Breast epithelium (tissue), 4 donors: Measurements from ENCODE around the gene SLCO1A2. TPM values are rescaled to one million over a fixed set of nuclear protein-coding genes. Genes with fewer than 3 reads are reported as not detected.

Experiments used
- DNase-seq, 2 donors: peaks; one replicate each; pipeline ENCODE4 v3.0.0-alpha.2; 2019; ENCODE audit warnings: low spot score in 2 of 2
- H3K27ac ChIP-seq, 2 donors: fragments of 200-600 bp; sonication (generic) in 1 of 2; one replicate each; pipeline ENCODE4 v1.5.1; 2016 to 2019; ENCODE audit warnings: mild to moderate bottlenecking in 1 of 2
- H3K27me3 ChIP-seq, 2 donors: fragments of 200-600 bp; sonication (generic) in 1 of 2; one replicate each; pipeline versions ENCODE4 v1.5.1 to v1.6.0; 2017 to 2019; ENCODE audit warnings: control low read depth in 1 of 2, mild to moderate bottlenecking in 1 of 2
- H3K36me3 ChIP-seq: fragments of 200-600 bp; one replicate; pipeline ENCODE4 v1.5.1; 2019
- H3K4me1 ChIP-seq, 2 donors: fragments of 200-600 bp; sonication (generic); one replicate each; pipeline ENCODE4 v1.5.1; 2016 to 2019; ENCODE audit warnings: control low read depth in 1 of 2
- H3K4me3 ChIP-seq, 3 donors: fragments of 200-600 bp; sonication (generic); 1 replicate in 2 of 3; 2 replicates in 1 of 3; pipeline ENCODE4 v1.5.1; 2016 to 2019; ENCODE audit warnings: mild to moderate bottlenecking in 3 of 3, moderate library complexity in 2 of 3
- H3K9me3 ChIP-seq, 2 donors: fragments of 200-600 bp; sonication (generic) in 1 of 2; one replicate each; pipeline ENCODE4 v1.5.1; 2016 to 2019; ENCODE audit warnings: control low read depth in 1 of 2
- POLR2A ChIP-seq: fragments of 450-650 bp; IDR thresholded peaks from one replicate; pipeline ENCODE4 v1.6.1; 2016; ENCODE audit warnings: antibody characterized with exemption, mild to moderate bottlenecking, moderate library complexity
- POLR2AphosphoS5 ChIP-seq, 3 donors: sonication (generic); formaldehyde crosslinking; IDR thresholded peaks; one replicate each; pipeline ENCODE4 v1.6.1; 2017; ENCODE audit warnings: antibody characterized with exemption in 3 of 3
- intact Hi-C: fragments of 100-400 bp; cut with DNase I; formaldehyde crosslinking; loops from one replicate; pipeline ENCODE4 v1.15.1; 2023; ENCODE audit warnings: low total_unique reads
- total RNA-seq, 3 donors: library from RNA; depleted of rRNA; stranded (reverse); fragments of >200 nt; gene quantifications; one replicate each; pipeline ENCODE4 v1.1.0, GENCODE V29; 2016
- TF ChIP-seq, protein P1 (sequence below), 3 donors: fragments of 450-650 bp; IDR thresholded peaks; one replicate each; pipeline ENCODE4 v1.5.1; 2016 to 2017; ENCODE audit warnings: antibody characterized with exemption in 3 of 3, mild to moderate bottlenecking in 3 of 3, moderate library complexity in 3 of 3

SLCO1A2 gene
- total RNA-seq, 3 donors from 2014 or later = 0.33 to 5.4 TPM; not detected in 1

DNA sequence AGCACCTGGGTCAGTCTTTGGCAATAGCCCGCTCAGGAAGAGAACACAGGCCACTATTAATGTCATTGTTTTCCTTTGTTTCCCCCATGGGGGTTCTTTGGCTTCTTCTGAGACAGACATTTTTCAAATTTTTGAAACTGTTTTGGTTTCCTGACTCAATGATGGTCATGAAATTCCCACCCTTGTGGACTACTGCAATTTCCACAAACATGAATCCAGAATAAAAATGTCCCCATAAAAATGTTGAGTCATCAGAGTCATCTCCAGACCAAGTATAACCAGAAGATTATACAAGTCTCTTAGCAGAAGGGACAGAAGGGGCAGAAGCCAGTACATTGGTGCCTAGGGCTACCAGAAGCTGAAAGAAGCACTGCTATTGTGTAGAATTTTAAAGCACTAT lies 29.1 kb downstream of the SLCO1A2 start:
- intact Hi-C loops = no loop called here
- TF ChIP-seq POLR2AphosphoS5 (IDR thresholded peaks at IDR 0.05) = no peak
- TF ChIP-seq, protein P1, sequence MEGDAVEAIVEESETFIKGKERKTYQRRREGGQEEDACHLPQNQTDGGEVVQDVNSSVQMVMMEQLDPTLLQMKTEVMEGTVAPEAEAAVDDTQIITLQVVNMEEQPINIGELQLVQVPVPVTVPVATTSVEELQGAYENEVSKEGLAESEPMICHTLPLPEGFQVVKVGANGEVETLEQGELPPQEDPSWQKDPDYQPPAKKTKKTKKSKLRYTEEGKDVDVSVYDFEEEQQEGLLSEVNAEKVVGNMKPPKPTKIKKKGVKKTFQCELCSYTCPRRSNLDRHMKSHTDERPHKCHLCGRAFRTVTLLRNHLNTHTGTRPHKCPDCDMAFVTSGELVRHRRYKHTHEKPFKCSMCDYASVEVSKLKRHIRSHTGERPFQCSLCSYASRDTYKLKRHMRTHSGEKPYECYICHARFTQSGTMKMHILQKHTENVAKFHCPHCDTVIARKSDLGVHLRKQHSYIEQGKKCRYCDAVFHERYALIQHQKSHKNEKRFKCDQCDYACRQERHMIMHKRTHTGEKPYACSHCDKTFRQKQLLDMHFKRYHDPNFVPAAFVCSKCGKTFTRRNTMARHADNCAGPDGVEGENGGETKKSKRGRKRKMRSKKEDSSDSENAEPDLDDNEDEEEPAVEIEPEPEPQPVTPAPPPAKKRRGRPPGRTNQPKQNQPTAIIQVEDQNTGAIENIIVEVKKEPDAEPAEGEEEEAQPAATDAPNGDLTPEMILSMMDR (IDR thresholded peaks at IDR 0.05) = no peak
- TF ChIP-seq POLR2A = no peak
- Histone ChIP-seq H3K36me3 (no peaks in the 10 kb centered on the region), H3K27me3 (no peaks in the 10 kb centered on the region), H3K4me1 (no peaks in the 10 kb centered on the region), H3K27ac (no peak overlapping the region), H3K4me3 (no peak overlapping the region), H3K9me3 (no peaks in the 10 kb centered on the region)
- no peak for DNase-seq

DNA sequence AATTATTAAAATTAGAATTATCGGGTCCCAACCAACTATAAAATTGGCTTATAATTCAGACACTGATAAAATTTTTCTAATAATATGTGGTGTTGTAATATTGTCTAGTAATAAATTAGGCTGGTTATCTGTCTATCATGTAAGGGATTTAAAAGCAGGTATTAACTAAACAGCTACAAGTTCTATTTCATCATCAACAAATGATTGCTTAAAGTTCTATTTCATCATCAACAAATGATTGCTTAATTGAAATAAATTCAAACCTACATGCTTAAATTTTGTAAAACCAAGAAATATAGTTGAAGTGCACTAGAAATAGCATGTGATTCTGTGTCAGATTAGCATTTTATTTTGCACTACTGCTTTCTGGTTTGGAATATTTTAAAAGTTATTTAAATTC lies 34.1 kb downstream of the SLCO1A2 start:
- no peak for DNase-seq
- H3K36me3 ChIP-seq = no peaks in the 10 kb centered on the region
- H3K27ac ChIP-seq = no peak overlapping the region
- no peaks in the 10 kb centered on the region for H3K9me3 ChIP-seq
- TF ChIP-seq, protein P1 (IDR thresholded peaks at IDR 0.05) = no peak
- TF ChIP-seq POLR2A (no peak), POLR2AphosphoS5 (IDR thresholded peaks at IDR 0.05) (no peak)
- no peaks in the 10 kb centered on the region for H3K27me3 ChIP-seq
- intact Hi-C loops = no loop called here
- no peaks in the 10 kb centered on the region for H3K4me1 ChIP-seq
- H3K4me3 ChIP-seq = no peak overlapping the region

DNA sequence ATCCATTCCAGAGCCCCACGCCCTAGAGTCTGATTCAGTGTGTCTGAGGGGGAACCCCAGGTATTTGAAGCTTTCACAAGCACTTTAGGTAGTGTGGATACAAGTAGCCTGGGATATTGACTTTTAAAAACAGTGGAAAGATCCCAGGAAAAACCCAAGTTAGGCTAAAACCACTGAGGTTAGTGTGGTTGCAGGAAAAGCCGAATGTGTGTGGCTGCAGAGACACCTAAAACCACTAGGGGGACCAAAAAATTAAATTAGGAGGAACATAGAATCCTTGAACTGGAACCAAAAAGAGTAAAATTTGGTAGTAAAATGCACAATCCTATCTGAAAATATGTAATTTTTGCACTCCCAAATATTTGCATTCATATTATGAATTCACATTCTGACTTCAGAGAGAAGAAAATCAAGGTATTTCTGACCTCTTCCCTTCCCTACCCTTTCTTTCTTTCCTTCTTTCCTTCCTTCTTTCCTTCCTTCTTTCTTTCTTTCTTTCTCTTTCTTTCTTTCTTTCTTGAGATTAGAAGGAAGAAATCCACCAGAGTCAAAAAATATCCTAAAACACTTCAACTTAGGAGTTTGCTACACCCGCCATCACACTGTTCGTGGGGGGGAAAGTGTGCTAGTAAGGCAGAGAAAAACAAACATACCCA lies 37.8 kb downstream of the SLCO1A2 start:
- intact Hi-C loops = no loop called here
- Histone ChIP-seq H3K9me3 (no peaks in the 10 kb centered on the region), H3K27ac (no peak overlapping the region), H3K4me3 (no peak overlapping the region), H3K27me3 (no peaks in the 10 kb centered on the region), H3K4me1 (no peaks in the 10 kb centered on the region), H3K36me3 (no peaks in the 10 kb centered on the region)
- TF ChIP-seq, protein P1 (IDR thresholded peaks at IDR 0.05) = peak in 2 of 3 donors; percentile 30 to 46
- TF ChIP-seq POLR2AphosphoS5 (IDR thresholded peaks at IDR 0.05) = no peak
- no peak for DNase-seq

DNA sequence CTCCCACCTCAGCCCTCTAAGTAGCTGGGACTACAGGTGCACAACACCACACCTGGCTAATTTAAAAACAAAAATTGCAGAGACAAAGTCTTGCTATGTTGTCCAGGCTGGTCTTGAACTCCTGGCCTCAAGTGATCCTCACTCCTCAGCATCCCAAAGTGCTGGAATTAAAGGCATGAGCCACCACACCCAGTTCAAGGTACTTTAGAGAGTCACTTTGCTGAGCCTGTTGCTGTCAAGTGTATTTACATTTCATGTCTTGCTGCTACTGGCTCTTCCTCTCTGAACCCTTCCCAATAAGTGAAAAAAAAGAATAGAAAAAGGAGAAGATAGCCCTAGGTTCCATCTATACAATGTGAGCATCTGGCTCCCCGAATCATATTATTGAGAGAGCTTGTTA lies 38.4 kb downstream of the SLCO1A2 start:
- intact Hi-C loops = no loop called here
- no peak overlapping the region for H3K4me3 ChIP-seq
- H3K36me3 ChIP-seq = no peaks in the 10 kb centered on the region
- no peak for DNase-seq
- H3K27me3 ChIP-seq = no peaks in the 10 kb centered on the region
- H3K27ac ChIP-seq = no peak overlapping the region
- H3K4me1 ChIP-seq = no peaks in the 10 kb centered on the region
- TF ChIP-seq POLR2A = no peak
- no peak for TF ChIP-seq POLR2AphosphoS5 (IDR thresholded peaks at IDR 0.05)
- TF ChIP-seq, protein P1 (IDR thresholded peaks at IDR 0.05) = no peak
- no peaks in the 10 kb centered on the region for H3K9me3 ChIP-seq

DNA sequence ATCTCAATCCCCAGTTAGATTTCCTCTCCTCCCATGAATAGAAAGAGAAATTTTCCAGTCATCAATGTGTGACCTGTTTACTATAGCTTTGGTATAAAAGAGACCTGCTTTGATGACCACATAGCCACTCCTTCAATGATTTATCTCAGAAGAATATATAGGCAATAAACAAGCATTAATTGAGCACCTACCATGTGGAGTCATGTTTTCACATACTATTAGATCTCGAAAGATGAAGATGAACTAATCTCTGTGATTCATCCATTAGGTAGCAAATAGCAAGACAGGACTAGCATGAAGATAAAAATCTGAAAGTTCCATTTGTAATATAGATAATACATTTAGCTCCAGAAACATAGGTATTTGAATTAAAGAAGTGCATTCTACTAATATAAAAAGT lies 40.5 kb downstream of the SLCO1A2 start:
- H3K36me3 ChIP-seq = no peaks in the 10 kb centered on the region

More for the DNA sequence above, 40.5 kb downstream of the SLCO1A2 start:
- TF ChIP-seq POLR2AphosphoS5 (IDR thresholded peaks at IDR 0.05) = no peak
- TF ChIP-seq POLR2A = no peak
- TF ChIP-seq, protein P1 (IDR thresholded peaks at IDR 0.05) = no peak
- Histone ChIP-seq H3K27ac (no peak overlapping the region), H3K4me3 (no peak overlapping the region), H3K4me1 (no peaks in the 10 kb centered on the region), H3K9me3 (no peaks in the 10 kb centered on the region), H3K27me3 (no peaks in the 10 kb centered on the region)
- intact Hi-C loops = no loop called here
- no peak for DNase-seq
